Stimulated activated CD8-positive, alpha-beta memory T cell treated with anti-CD3 and anti-CD28 coated beads, Interleukin-4, amount 100 ng/mL, for 4 hours (primary cell): ENCODE measurements around the gene CAPN2.

Experiments
- DNase-seq, 2 donors: peaks; one replicate each; pipeline ENCODE4 v3.0.0-alpha.2; 2020; ENCODE audit warnings: low read depth in 2 of 2, low spot score in 1 of 2

CAPN2 gene

GRCh38 chr1:223824712-223825111 is 112.4 kb downstream of the CAPN2 start:
- DNase-seq, result no peak
